ENCODE results near the gene CX3CL1. TPM values are rescaled to one million over a fixed set of nuclear protein-coding genes. Genes with fewer than 3 reads are reported as not detected.

CX3CL1 gene
- total RNA-seq = 10 to 100 TPM; 45.5 to 47.5 TPM
- polyA plus RNA-seq = 10 to 100 TPM; 17.5 to 62.5 TPM
- long read RNA-seq, donor 1, transcript CX3CL1-201 (3 exons, 3,321 nt) = major isoform, 8 of 107 reads
- long read RNA-seq, donor 1, partial matches to known transcripts = 98 of 107 reads
- long read RNA-seq, donor 1, other reads (novel, unspliced or antisense) = 1 of 107 reads
- long read RNA-seq, donor 2, partial matches to known transcripts = 0 of 38 reads
- long read RNA-seq, donor 2, other reads (novel, unspliced or antisense) = 36 of 38 reads

GRCh38 chr16:57372372-57373116 lies at the start of gene CX3CL1:
Gene CX3CL1 (plus strand): TSS chr16:57372490. CDS start chr16:57372569, 79 bp downstream.
- DNase-seq = peak; percentile 80 to 92
- no peaks in the 10 kb centered on the region for H3K36me3 ChIP-seq (ENCODE audit: control insufficient read depth in 1 of 2, insufficient read depth in 2 of 2, low read length in 1 of 2)
- H3K9me3 ChIP-seq (ENCODE audit: control insufficient read depth, low read length) = no peaks in the 10 kb centered on the region
- WGBS, 2 donors = 2 to 6% methylated on average over 22 to 23 of the region's 23 CpGs
- peak; percentile 93 for ATAC-seq (ENCODE audit: low FRiP score)
- H3K27ac ChIP-seq (ENCODE audit: low read depth in 1 of 2, low read length in 2 of 2) = peak within 1 kb of the TSS; percentile 44 to 79
- intact Hi-C loops (cut with DNase I) = loop anchor here (1.0 to 5.0 kb wide), 4 partner anchors 45 to 67 kb away; no protein-coding TSS in a partner anchor
- H3K4me3 ChIP-seq (ENCODE audit: low read length in 2 of 2) = peak within 1 kb of the TSS; percentile 52 to 69
- H3K4me1 ChIP-seq (ENCODE audit: control insufficient read depth in 1 of 2, insufficient read depth in 2 of 2, low read length in 2 of 2) = peaks cover 0 to under 1% of the 10 kb centered on the region in 2 donors
- no peaks in the 10 kb centered on the region for H3K27me3 ChIP-seq (ENCODE audit: control insufficient read depth in 1 of 2, insufficient read depth in 2 of 2, low read length in 1 of 2)

GRCh38 chr16:57324749-57325148 lies 47.5 kb upstream of the CX3CL1 start:
- H3K4me3 ChIP-seq (ENCODE audit: low read length in 2 of 2) = no peak overlapping the region
- H3K4me1 ChIP-seq (ENCODE audit: control insufficient read depth in 1 of 2, insufficient read depth in 2 of 2, low read length in 2 of 2) = no peaks in the 10 kb centered on the region
- DNase-seq (no peak), ATAC-seq (ENCODE audit: low FRiP score) (no peak)
- H3K36me3 ChIP-seq (ENCODE audit: control insufficient read depth in 1 of 2, insufficient read depth in 2 of 2, low read length in 1 of 2) = no peaks in the 10 kb centered on the region
- H3K9me3 ChIP-seq (ENCODE audit: control insufficient read depth, low read length) = no peaks in the 10 kb centered on the region
- 77 to 78% methylated on average over 2 of the region's 2 CpGs for WGBS, 2 donors
- intact Hi-C loops (cut with DNase I) = no loop called here
- H3K27me3 ChIP-seq (ENCODE audit: control insufficient read depth in 1 of 2, insufficient read depth in 2 of 2, low read length in 1 of 2) = no peaks in the 10 kb centered on the region
- no peak overlapping the region for H3K27ac ChIP-seq (ENCODE audit: low read depth in 1 of 2, low read length in 2 of 2)

- DNase-seq (no peak), ATAC-seq (ENCODE audit: low FRiP score) (no peak)
- Histone ChIP-seq H3K9me3 (ENCODE audit: control insufficient read depth, low read length) (no peaks in the 10 kb centered on the region), H3K36me3 (ENCODE audit: control insufficient read depth in 1 of 2, insufficient read depth in 2 of 2, low read length in 1 of 2) (no peaks in the 10 kb centered on the region), H3K27me3 (ENCODE audit: control insufficient read depth in 1 of 2, insufficient read depth in 2 of 2, low read length in 1 of 2) (no peaks in the 10 kb centered on the region), H3K27ac (ENCODE audit: low read depth in 1 of 2, low read length in 2 of 2) (no peak overlapping the region), H3K4me1 (ENCODE audit: control insufficient read depth in 1 of 2, insufficient read depth in 2 of 2, low read length in 2 of 2) (peaks cover 0 to 2% of the 10 kb centered on the region in 2 donors), H3K4me3 (ENCODE audit: low read length in 2 of 2) (no peak overlapping the region)
- 79 to 82% methylated on average over 1 of the region's 1 CpG for WGBS, 2 donors
- intact Hi-C loops (cut with DNase I) = no loop called here
These were observed 46.8 kb upstream of the CX3CL1 start for GRCh38 chr16:57325458-57325857.

DNA sequence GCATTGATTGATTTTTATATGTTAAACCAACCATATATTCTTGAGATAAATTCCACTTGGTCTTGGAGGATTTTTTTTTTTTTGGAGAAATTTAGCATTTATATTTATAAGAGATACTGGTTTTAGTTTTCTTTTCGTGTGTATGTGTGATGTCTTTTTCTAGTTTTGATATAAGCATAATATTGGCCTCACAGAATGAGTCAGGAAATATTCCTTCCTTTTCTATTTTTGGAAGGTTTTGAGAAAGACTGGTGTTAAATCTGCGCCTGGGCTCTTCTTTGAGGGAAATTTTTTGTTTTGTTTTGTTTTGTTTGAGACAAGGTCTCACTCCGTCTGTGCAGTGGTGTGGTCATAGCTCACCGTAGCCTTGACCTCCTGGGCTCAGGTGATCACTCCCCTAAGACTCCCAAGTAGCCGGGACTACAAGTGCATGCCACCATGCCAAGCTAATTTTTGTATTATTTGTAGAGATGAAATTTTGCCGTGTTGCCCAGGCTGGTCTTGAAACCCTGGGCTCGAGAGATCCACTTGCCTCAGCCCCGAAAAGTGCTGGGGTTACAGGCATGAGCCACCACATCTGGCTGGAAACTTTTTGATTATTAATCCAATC lies 42.5 kb upstream of the CX3CL1 start:
- 36 to 37% methylated on average over 8 of the region's 8 CpGs for WGBS, 2 donors
- Histone ChIP-seq H3K27ac (ENCODE audit: low read depth in 1 of 2, low read length in 2 of 2) (no peak overlapping the region), H3K36me3 (ENCODE audit: control insufficient read depth in 1 of 2, insufficient read depth in 2 of 2, low read length in 1 of 2) (no peaks in the 10 kb centered on the region), H3K4me3 (ENCODE audit: low read length in 2 of 2) (no peak overlapping the region), H3K27me3 (ENCODE audit: control insufficient read depth in 1 of 2, insufficient read depth in 2 of 2, low read length in 1 of 2) (no peaks in the 10 kb centered on the region), H3K4me1 (ENCODE audit: control insufficient read depth in 1 of 2, insufficient read depth in 2 of 2, low read length in 2 of 2) (peaks cover 0 to 2% of the 10 kb centered on the region in 2 donors), H3K9me3 (ENCODE audit: control insufficient read depth, low read length) (peaks cover 2% of the 10 kb centered on the region)
- ATAC-seq (ENCODE audit: low FRiP score) (no peak), DNase-seq (no peak)
- intact Hi-C loops (cut with DNase I) = no loop called here

- 81 to 83% methylated on average over 3 of the region's 3 CpGs for WGBS, 2 donors
- intact Hi-C loops (cut with DNase I) = no loop called here
These were observed 40.9 kb upstream of the CX3CL1 start for GRCh38 chr16:57331355-57331754.

GRCh38 chr16:57333402-57333801 lies 38.9 kb upstream of the CX3CL1 start:
- DNase-seq (no peak), ATAC-seq (ENCODE audit: low FRiP score) (no peak)
- H3K9me3 ChIP-seq (ENCODE audit: control insufficient read depth, low read length) = peaks cover 2% of the 10 kb centered on the region
- no peak overlapping the region for H3K4me3 ChIP-seq (ENCODE audit: low read length in 2 of 2)
- no peaks in the 10 kb centered on the region for H3K27me3 ChIP-seq (ENCODE audit: control insufficient read depth in 1 of 2, insufficient read depth in 2 of 2, low read length in 1 of 2)
- 90 to 94% methylated on average over 1 of the region's 1 CpG for WGBS, 2 donors
- no peak overlapping the region for H3K27ac ChIP-seq (ENCODE audit: low read depth in 1 of 2, low read length in 2 of 2)
- H3K36me3 ChIP-seq (ENCODE audit: control insufficient read depth in 1 of 2, insufficient read depth in 2 of 2, low read length in 1 of 2) = no peaks in the 10 kb centered on the region
- intact Hi-C loops (cut with DNase I) = no loop called here
- H3K4me1 ChIP-seq (ENCODE audit: control insufficient read depth in 1 of 2, insufficient read depth in 2 of 2, low read length in 2 of 2) = peaks cover 0 to 2% of the 10 kb centered on the region in 2 donors

More at GRCh38 chr16:57331355-57331754, 40.9 kb upstream of the CX3CL1 start:
- Histone ChIP-seq H3K27me3 (ENCODE audit: control insufficient read depth in 1 of 2, insufficient read depth in 2 of 2, low read length in 1 of 2) (no peaks in the 10 kb centered on the region), H3K4me3 (ENCODE audit: low read length in 2 of 2) (no peak overlapping the region), H3K36me3 (ENCODE audit: control insufficient read depth in 1 of 2, insufficient read depth in 2 of 2, low read length in 1 of 2) (no peaks in the 10 kb centered on the region), H3K9me3 (ENCODE audit: control insufficient read depth, low read length) (peaks cover 2% of the 10 kb centered on the region), H3K27ac (ENCODE audit: low read depth in 1 of 2, low read length in 2 of 2) (no peak overlapping the region), H3K4me1 (ENCODE audit: control insufficient read depth in 1 of 2, insufficient read depth in 2 of 2, low read length in 2 of 2) (peaks cover 0 to 2% of the 10 kb centered on the region in 2 donors)
- ATAC-seq (ENCODE audit: low FRiP score) (no peak), DNase-seq (no peak)

DNA sequence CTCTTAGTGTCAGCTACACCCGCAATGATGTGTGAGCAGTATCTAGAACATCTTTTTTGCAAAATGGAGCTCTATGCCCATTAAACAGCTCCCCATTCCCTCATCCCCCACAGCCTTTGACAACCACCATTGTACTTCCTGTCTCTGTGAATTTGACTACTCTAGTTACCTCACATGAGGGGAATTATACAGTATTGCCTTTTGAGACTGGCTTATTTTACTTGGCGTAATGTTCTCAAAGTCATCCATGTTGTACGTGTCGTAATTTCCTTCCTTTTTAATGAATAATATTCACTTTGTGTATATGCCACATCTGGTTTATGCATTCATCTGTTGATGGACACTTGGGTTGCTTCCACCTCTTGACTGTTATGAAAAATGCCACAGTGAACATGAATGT lies 36.9 kb upstream of the CX3CL1 start:
- Histone ChIP-seq H3K4me1 (ENCODE audit: control insufficient read depth in 1 of 2, insufficient read depth in 2 of 2, low read length in 2 of 2) (no peaks in the 10 kb centered on the region), H3K9me3 (ENCODE audit: control insufficient read depth, low read length) (peaks cover 2% of the 10 kb centered on the region), H3K27me3 (ENCODE audit: control insufficient read depth in 1 of 2, insufficient read depth in 2 of 2, low read length in 1 of 2) (no peaks in the 10 kb centered on the region), H3K4me3 (ENCODE audit: low read length in 2 of 2) (no peak overlapping the region), H3K27ac (ENCODE audit: low read depth in 1 of 2, low read length in 2 of 2) (no peak overlapping the region), H3K36me3 (ENCODE audit: control insufficient read depth in 1 of 2, insufficient read depth in 2 of 2, low read length in 1 of 2) (no peaks in the 10 kb centered on the region)
- ATAC-seq (ENCODE audit: low FRiP score) = no peak
- intact Hi-C loops (cut with DNase I) = no loop called here
- DNase-seq = no peak
- WGBS, 2 donors = 63% methylated on average over 4 of the region's 4 CpGs

DNA sequence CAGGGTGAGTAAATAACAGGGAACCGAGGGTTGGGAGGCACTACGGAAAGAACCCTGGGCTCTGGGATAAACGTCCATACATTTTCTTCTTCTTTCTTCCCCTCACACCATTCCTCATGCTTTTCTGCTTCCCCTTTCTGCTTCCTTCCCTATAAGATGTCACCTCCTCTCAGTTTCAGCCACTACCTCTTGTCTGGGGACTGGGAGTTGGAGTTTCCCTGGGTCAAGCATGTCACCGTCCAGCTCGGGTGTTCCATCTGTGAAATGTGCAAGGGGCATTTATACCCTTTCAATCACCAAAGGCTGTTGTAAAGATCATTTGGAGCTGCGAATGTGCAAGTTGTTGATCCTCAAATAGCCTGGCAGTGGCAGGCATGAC lies 31.2 kb upstream of the CX3CL1 start:
- Histone ChIP-seq H3K9me3 (ENCODE audit: control insufficient read depth, low read length) (no peaks in the 10 kb centered on the region), H3K4me3 (ENCODE audit: low read length in 2 of 2) (no peak overlapping the region), H3K27ac (ENCODE audit: low read depth in 1 of 2, low read length in 2 of 2) (no peak overlapping the region), H3K27me3 (ENCODE audit: control insufficient read depth in 1 of 2, insufficient read depth in 2 of 2, low read length in 1 of 2) (no peaks in the 10 kb centered on the region), H3K36me3 (ENCODE audit: control insufficient read depth in 1 of 2, insufficient read depth in 2 of 2, low read length in 1 of 2) (no peaks in the 10 kb centered on the region), H3K4me1 (ENCODE audit: control insufficient read depth in 1 of 2, insufficient read depth in 2 of 2, low read length in 2 of 2) (no peaks in the 10 kb centered on the region)
- intact Hi-C loops (cut with DNase I) = no loop called here
- DNase-seq (no peak), ATAC-seq (ENCODE audit: low FRiP score) (no peak)
- WGBS, 2 donors = 92% methylated on average over 6 of the region's 6 CpGs
